Lower lobe of right lung (tissue), 2 donors: ENCODE results near the gene KIRREL3. TPM values are rescaled to one million over a fixed set of nuclear protein-coding genes. Genes with fewer than 3 reads are reported as not detected.

Experiments used
- ATAC-seq, 2 donors: fragments of 200-7000 bp; cut with Tn5 transposase; one replicate each; pipeline ENCODE4 v1.9.1; 2020 to 2022; ENCODE audit warnings: mild to moderate bottlenecking in 2 of 2, moderate library complexity in 2 of 2
- DNase-seq: peaks from one replicate; pipeline ENCODE4 v3.0.0-alpha.2; 2020
- H3K27ac ChIP-seq: fragments of 200-600 bp; one replicate; pipeline ENCODE4 v1.8.0; 2022
- H3K27me3 ChIP-seq: fragments of 200-600 bp; one replicate; pipeline ENCODE4 v1.8.0; 2022; ENCODE audit warnings: low read depth
- H3K36me3 ChIP-seq: fragments of 200-600 bp; one replicate; pipeline ENCODE4 v1.8.0; 2022; ENCODE audit warnings: mild to moderate bottlenecking
- H3K4me1 ChIP-seq: fragments of 200-600 bp; one replicate; pipeline ENCODE4 v1.8.0; 2022
- H3K4me3 ChIP-seq: fragments of 200-600 bp; one replicate; pipeline ENCODE4 v1.8.0; 2022; ENCODE audit warnings: mild to moderate bottlenecking
- H3K9me3 ChIP-seq: fragments of 200-600 bp; one replicate; pipeline ENCODE4 v1.8.0; 2022
- intact Hi-C: fragments of 100-400 bp; cut with DNase I; formaldehyde crosslinking; loops from one replicate; pipeline ENCODE4 v1.11.0; 2022
- total RNA-seq: library from RNA; stranded (reverse); fragmentation: NEBNext Ultra II Directional; extraction: Animal tissue kit (Norgen Biotek cat#: 25700); gene quantifications from one replicate; pipeline ENCODE4 v1.2.1, GENCODE V29; 2021
- TF ChIP-seq, protein P1 (sequence below): fragments of 200-600 bp; IDR thresholded peaks from one replicate; pipeline ENCODE4 v1.8.0; 2022; ENCODE audit warnings: antibody characterized with exemption, mild to moderate bottlenecking
- donor health status: DM: no; HTN: yes; CAD: no; lungs with severe emphysema.

The KIRREL3 gene
- total RNA-seq, 1 donor from 2014 or later, result 0.15 TPM

GRCh38 chr11:126739499-126740145 is 260.9 kb downstream of the KIRREL3 start:
- Histone ChIP-seq H3K9me3 (no peaks in the 10 kb centered on the region), H3K4me3 (no peak overlapping the region), H3K36me3 (no peaks in the 10 kb centered on the region), H3K27me3 (no peaks in the 10 kb centered on the region), H3K4me1 (no peaks in the 10 kb centered on the region), H3K27ac (no peak overlapping the region)
- TF ChIP-seq, protein P1, sequence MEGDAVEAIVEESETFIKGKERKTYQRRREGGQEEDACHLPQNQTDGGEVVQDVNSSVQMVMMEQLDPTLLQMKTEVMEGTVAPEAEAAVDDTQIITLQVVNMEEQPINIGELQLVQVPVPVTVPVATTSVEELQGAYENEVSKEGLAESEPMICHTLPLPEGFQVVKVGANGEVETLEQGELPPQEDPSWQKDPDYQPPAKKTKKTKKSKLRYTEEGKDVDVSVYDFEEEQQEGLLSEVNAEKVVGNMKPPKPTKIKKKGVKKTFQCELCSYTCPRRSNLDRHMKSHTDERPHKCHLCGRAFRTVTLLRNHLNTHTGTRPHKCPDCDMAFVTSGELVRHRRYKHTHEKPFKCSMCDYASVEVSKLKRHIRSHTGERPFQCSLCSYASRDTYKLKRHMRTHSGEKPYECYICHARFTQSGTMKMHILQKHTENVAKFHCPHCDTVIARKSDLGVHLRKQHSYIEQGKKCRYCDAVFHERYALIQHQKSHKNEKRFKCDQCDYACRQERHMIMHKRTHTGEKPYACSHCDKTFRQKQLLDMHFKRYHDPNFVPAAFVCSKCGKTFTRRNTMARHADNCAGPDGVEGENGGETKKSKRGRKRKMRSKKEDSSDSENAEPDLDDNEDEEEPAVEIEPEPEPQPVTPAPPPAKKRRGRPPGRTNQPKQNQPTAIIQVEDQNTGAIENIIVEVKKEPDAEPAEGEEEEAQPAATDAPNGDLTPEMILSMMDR, result no peak
- ATAC-seq, result no peak
- DNase-seq, result no peak
- intact Hi-C loops, result no loop called here

- intact Hi-C loops, result no loop called here
Observed at GRCh38 chr11:126738295-126739031, 262.1 kb downstream of the KIRREL3 start.

DNA sequence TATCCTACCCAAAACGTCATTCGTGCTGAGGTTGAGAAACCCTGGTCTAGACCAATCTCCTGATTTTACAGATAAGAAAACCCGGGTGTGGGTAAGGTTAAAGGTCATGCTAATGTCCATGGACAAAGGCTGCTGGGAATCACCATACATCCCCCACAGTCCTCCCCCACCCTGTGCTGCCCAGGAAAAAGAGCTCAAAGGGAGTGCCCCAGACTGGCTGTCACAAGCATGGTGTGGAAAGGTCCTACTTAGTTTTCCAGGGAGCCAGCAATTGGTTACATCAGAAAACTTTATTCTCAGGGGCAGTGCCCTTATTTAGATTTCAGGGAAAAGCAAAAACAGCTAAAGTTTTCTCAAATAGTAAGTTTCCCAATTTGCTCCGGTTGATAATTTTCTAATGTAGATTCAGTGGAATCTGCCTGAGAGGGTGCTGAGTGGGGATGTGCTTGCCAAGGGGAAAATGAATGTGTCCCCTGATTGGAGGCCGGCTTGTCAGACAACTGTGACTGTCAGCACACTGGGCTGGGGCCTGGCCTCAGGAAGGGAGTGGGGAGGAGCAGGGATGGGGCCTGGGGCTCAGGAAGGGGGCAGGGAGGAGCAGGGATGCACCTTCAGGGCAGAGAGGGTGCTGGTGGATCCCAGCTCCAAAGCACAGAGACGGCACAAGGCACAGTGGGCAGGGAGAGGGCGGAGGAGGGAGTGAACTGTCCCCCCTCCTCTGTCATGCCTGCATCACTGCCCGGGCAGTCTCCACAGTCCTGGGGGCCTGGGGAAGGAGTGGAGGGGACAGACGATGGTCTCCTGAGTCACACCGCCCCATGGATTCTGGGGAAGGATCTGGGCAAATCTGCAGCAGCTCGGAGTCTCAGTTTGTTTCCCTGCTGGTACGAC is 263.6 kb downstream of the KIRREL3 start:
- no peak overlapping the region for H3K27ac ChIP-seq

More at GRCh38 chr11:126738295-126739031, 262.1 kb downstream of the KIRREL3 start:
- DNase-seq, result no peak
- H3K27ac ChIP-seq, result no peak overlapping the region
- no peaks in the 10 kb centered on the region for H3K9me3 ChIP-seq
- no peaks in the 10 kb centered on the region for H3K4me1 ChIP-seq
- TF ChIP-seq, protein P1, result no peak
- no peaks in the 10 kb centered on the region for H3K36me3 ChIP-seq
- H3K27me3 ChIP-seq, result no peaks in the 10 kb centered on the region
- no peak overlapping the region for H3K4me3 ChIP-seq
- no peak for ATAC-seq

GRCh38 chr11:126734752-126735151 is 265.8 kb downstream of the KIRREL3 start:
- H3K27me3 ChIP-seq, result no peaks in the 10 kb centered on the region
- H3K4me1 ChIP-seq, result no peaks in the 10 kb centered on the region
- DNase-seq (no peak), ATAC-seq (no peak)
- no peak overlapping the region for H3K27ac ChIP-seq
- no peaks in the 10 kb centered on the region for H3K9me3 ChIP-seq
- no peaks in the 10 kb centered on the region for H3K36me3 ChIP-seq
- no peak overlapping the region for H3K4me3 ChIP-seq
- intact Hi-C loops, result no loop called here
- TF ChIP-seq, protein P1, result no peak

More for the DNA sequence above, 263.6 kb downstream of the KIRREL3 start:
- no peak for DNase-seq
- TF ChIP-seq, protein P1, result no peak
- Histone ChIP-seq H3K9me3 (no peaks in the 10 kb centered on the region), H3K36me3 (no peaks in the 10 kb centered on the region), H3K4me1 (no peaks in the 10 kb centered on the region), H3K4me3 (no peak overlapping the region), H3K27me3 (no peaks in the 10 kb centered on the region)
- no peak for ATAC-seq
- intact Hi-C loops, result no loop called here

- intact Hi-C loops, result no loop called here
- no peak for ATAC-seq
Observed at GRCh38 chr11:126733685-126734084, 266.9 kb downstream of the KIRREL3 start.

More at GRCh38 chr11:126733685-126734084, 266.9 kb downstream of the KIRREL3 start:
- no peak overlapping the region for H3K27ac ChIP-seq
- no peaks in the 10 kb centered on the region for H3K4me1 ChIP-seq
- TF ChIP-seq, protein P1, result no peak
- no peak overlapping the region for H3K4me3 ChIP-seq
- no peaks in the 10 kb centered on the region for H3K36me3 ChIP-seq
- no peak for DNase-seq
- H3K9me3 ChIP-seq, result no peaks in the 10 kb centered on the region
- no peaks in the 10 kb centered on the region for H3K27me3 ChIP-seq
